PFSK-1 (cell line): Measurements from ENCODE around the gene MAGOH.

Experiments used
- FOXP2 ChIP-seq: optimal IDR thresholded peaks from 2 replicates; pipeline ENCODE3; 2011; ENCODE audit warnings: borderline replicate concordance, control low read depth, inconsistent platforms; ENCODE audit not compliant: insufficient read depth; ENCODE audit errors: extremely low read length, extremely low read depth
- POLR2AphosphoS5 ChIP-seq: IDR thresholded peaks from 2 replicates; pipeline ENCODE4 v1.6.1; 2012; ENCODE audit warnings: low read depth, mild to moderate bottlenecking, control low read depth, low read length, moderate library complexity
- REST ChIP-seq, 2 experiments: IDR thresholded peaks; 2 replicates each; pipeline versions ENCODE4 v1.6.1 to v1.8.0; 2011 to 2012; ENCODE audit warnings: low read depth in 2 of 2, low read length in 2 of 2, control low read depth in 1 of 2, inconsistent platforms in 1 of 2, mild to moderate bottlenecking in 1 of 2, moderate library complexity in 1 of 2; ENCODE audit not compliant: insufficient read depth in 1 of 2
- SIN3A ChIP-seq: IDR thresholded peaks from 2 replicates; pipeline ENCODE4 v1.6.1; 2012; ENCODE audit warnings: mild to moderate bottlenecking, low read length, moderate library complexity, borderline replicate concordance; ENCODE audit not compliant: insufficient read depth
- TAF1 ChIP-seq: IDR thresholded peaks from 2 replicates; pipeline ENCODE4 v1.6.1; 2012; ENCODE audit warnings: low read length, control low read depth, borderline replicate concordance; ENCODE audit not compliant: insufficient read depth

Gene MAGOH

GRCh38 chr1:53256511-53257453 lies 18.5 kb upstream of the MAGOH start:
- TF ChIP-seq TAF1 (no peak), REST (IDR thresholded peaks at IDR 0.05; ENCODE audit: insufficient read depth in 1 of 2, low read depth in 2 of 2, low read length in 2 of 2) (no peak), FOXP2 (no peak), POLR2AphosphoS5 (no peak), SIN3A (no peak)

- TF ChIP-seq FOXP2 (no peak), POLR2AphosphoS5 (no peak; the same call in 1 of the 2 replicates), REST (IDR thresholded peaks at IDR 0.05; ENCODE audit: insufficient read depth in 1 of 2, low read depth in 2 of 2, low read length in 2 of 2) (no peak), SIN3A (no peak), TAF1 (no peak)
Observed at GRCh38 chr1:53255031-53255430, 16.7 kb upstream of the MAGOH start.

- TF ChIP-seq POLR2AphosphoS5: no peak
- no peak for TF ChIP-seq SIN3A
Observed at GRCh38 chr1:53254011-53254640, 15.8 kb upstream of the MAGOH start.

- TF ChIP-seq SIN3A (no peak), FOXP2 (no peak), TAF1 (no peak)
Observed at GRCh38 chr1:53250325-53250724, 12.0 kb upstream of the MAGOH start.

GRCh38 chr1:53249706-53250105 lies 11.4 kb upstream of the MAGOH start:
- TF ChIP-seq TAF1 (no peak), REST (IDR thresholded peaks at IDR 0.05; ENCODE audit: insufficient read depth in 1 of 2, low read depth in 2 of 2, low read length in 2 of 2) (no peak), FOXP2 (no peak), SIN3A (no peak), POLR2AphosphoS5 (no peak)
